NCI-H446 (cell line): ENCODE measurements around the gene HIF1AN.

ENCODE experiments used
- DNase-seq, 2 experiments: peaks; one replicate each; lab custom pipeline; 2025; lab: John Stamatoyannopoulos, UW

HIF1AN gene

DNA sequence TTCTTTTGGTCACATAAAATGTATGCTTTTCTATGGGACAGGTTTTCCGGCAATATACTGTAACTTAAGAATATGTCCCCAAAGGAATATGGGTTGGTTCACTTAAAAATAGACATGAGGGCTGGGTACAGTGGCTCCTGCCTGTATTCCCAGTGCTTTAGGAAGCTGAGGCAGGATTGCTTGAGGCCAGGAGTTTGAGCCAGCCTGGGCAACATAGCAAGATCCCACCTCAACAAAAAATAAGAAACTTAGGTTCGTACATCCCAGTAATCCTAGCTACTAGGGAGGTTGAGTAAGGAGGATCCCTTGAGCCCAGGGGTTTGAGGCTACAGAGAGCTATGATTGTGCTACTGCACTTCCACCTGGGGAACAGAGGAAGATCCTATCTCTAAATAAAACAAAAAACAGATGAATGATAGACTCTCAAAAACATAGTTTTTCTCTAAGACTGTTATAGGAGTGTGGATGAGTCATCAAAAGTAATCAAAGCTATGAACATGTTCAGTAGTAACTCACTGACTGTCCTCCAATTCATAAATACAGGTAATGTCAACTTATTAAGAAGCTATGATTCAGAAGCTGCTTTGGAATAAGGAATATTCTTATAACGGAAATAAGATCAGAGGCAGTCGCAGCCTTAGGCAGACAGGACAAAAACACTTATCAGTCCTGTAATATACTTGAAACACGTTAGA is 13.5 kb upstream of the HIF1AN start:
- DNase-seq: no peak

DNA sequence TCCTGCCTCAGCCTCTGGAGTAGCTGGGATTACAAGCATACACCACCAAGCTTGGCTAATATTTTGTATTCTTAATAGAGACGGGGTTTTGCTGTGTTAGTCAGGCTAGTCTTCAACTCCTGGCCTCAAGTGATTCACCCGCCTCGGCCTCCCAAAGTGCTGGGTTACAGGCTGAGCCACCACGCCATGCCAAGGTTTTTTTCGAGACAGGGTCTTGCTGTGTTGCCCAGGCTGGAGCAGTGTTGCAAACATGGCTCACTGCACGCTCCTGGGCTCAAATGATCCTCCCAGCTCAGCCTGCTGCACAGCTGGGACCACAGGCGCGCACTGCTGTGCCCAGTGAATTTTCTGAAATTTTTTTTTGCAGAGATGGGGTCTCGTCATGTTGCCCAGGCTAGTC is 12.8 kb upstream of the HIF1AN start:
- no peak for DNase-seq

GRCh38 chr10:100524206-100524605 is 11.5 kb upstream of the HIF1AN start:
- DNase-seq: no peak

GRCh38 chr10:100524638-100525037 is 11.1 kb upstream of the HIF1AN start:
- no peak for DNase-seq

- DNase-seq: no peak
These were observed 7.4 kb upstream of the HIF1AN start for GRCh38 chr10:100528123-100528886.

DNA sequence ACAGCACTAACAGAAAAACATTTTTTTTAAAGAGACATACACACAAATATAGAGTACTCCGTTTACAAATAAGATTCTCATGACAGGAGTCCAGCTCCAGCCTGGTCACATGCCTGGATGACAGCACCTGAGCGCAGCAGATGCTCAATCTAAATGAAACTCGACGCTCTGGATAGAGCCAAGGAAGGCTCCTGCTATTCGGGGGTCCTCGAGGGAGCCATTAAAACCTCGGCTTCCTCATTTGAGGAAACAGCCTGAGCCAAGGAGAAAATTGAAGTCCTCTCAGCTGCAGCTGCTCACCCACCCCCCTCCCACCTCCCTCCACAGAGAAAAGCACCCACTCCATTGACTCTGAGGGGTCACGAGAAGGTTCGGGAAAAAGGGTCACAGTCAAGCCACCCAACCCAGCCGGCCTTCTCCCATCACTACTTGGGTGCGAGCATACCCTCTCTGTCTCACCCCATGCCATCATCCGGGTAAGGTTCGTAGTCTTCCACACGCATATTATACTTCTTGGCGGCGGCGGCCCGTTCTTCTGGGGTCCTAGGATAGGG is 6.7 kb upstream of the HIF1AN start:
- DNase-seq: no peak

GRCh38 chr10:100529475-100530298 is 6.1 kb upstream of the HIF1AN start, which contains the start of gene NDUFB8:
NDUFB8 (minus strand) TSS chr10:100529871; CDS start chr10:100529851, 20 bp downstream.
- peak; percentile 67 to 83 for DNase-seq

- no peak for DNase-seq
These were observed 4.0 kb upstream of the HIF1AN start for GRCh38 chr10:100531761-100532160.

GRCh38 chr10:100534726-100535125 is 1.0 kb upstream of the HIF1AN start:
- DNase-seq: no peak

DNA sequence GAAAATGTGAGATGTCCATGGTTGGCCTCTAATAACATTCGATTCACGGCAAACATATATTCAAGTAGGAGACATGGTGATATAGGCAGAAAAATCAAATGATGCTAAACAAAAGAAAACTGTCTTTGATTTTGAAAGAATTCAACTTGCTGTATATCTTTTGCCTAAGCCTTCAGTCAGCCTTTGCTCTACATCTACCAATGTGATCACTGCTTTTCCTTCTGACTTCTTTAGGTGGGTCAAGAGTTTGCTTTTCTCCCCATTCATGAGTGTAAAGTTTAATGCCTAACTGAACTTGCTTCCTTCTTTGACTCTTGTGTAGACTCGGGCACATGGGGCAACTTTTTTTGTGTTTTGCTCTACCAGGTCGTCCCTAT is 417 bp upstream of the HIF1AN start:
- DNase-seq: no peak

DNA sequence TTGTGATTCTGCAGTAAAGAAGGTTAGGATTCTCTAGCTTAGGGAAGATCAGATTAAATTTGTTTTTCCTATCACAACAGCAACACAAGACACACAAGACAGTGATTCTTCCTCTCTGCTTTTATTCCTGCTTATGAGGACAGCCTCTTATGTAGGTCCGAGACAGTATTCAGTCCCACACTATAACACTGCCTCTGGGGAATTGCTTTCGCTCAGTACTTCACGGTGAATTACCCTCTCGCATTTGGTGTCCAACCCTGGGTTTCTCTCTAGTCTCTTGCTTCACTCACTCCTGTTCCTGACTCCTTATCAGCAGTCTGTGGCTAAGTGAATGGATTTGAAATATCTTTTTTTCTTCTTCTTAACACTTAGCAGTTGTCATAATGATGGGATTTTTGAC is 1.7 kb downstream of the HIF1AN start:
- no peak for DNase-seq

DNA sequence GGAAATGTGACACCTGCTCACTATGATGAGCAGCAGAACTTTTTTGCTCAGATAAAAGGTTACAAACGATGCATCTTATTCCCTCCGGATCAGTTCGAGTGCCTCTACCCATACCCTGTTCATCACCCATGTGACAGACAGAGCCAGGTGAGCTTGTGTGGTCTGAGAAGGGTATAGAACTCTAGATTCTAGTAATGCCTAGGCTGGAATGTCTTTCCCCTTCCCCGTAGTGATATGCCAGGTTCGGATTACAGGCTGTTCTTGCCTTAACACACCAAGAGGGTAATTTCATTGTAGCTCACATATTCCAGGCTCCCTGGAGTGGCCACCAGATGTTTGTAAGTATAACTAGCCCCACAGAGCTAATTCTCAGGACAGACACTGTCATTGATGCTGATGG is 9.2 kb downstream of the HIF1AN start:
- DNase-seq: no peak

- no peak for DNase-seq
These were observed 15.5 kb downstream of the HIF1AN start for GRCh38 chr10:100551196-100551595.

GRCh38 chr10:100551738-100552137 is 16.0 kb downstream of the HIF1AN start:
- no peak for DNase-seq

DNA sequence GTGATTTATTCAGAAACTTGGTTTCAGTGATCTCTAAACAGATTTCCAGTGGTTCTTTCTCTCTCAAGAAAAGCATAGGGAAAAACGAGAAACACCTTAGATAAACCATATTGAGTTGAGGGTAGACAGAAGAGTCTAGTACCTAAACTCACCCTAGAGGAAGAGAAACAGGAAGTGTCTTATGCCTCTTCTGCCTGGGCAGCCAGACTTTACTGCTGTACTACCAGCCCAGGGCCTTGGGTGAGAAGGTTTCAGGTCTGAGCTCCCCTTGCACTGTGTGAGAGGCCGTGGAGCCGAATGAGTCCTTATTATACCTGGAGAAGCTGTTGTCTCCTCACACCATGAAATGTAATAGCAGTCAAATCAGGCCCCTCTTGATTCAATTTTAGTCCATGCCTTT is 18.2 kb downstream of the HIF1AN start:
- no peak for DNase-seq

DNA sequence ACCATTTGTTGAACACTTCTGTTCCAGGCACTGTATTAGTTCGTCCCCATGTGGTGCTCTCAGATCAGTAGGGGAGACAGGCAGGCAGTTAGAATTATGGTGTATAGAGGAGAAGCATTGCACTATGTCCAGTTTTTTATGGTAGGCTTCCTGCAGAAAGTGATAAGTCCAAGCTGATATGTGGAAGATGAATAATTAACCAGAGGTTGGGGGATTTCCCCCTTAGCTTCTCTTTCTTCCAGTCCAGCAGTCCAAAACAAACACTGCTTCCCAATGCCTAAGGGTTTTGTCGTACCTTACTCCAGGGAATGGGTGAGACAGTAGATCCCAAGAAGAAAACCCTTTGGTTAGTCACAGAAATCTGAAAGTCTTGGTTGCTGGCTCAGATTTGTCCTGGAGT is 19.2 kb downstream of the HIF1AN start:
- DNase-seq: no peak

GRCh38 chr10:100560248-100560647 is 24.5 kb downstream of the HIF1AN start:
- DNase-seq: no peak

DNA sequence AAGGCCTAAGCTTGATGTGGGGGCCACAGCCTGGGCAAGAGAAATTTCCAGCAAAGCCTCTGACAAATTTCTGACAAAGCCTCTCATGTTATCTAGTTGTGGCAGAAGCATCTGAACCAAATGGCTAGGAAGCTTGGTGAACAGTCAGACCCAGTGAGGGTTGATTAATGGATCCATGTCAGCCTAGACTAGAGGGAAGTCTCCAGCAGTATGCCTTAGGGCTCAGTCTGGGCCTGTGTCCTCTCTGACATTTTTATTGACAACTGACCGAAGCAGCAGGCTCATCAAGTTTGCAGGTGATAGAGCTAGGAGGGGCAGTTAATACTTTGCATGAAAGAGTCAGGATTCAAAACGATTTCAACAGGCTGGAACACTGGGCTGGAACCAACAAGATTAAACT is 25.3 kb downstream of the HIF1AN start:
- no peak for DNase-seq

- DNase-seq: no peak
These were observed 26.4 kb downstream of the HIF1AN start for GRCh38 chr10:100562008-100562672.

GRCh38 chr10:100565206-100565985 is 29.7 kb downstream of the HIF1AN start:
- DNase-seq: no peak

GRCh38 chr10:100566561-100566960 is 30.8 kb downstream of the HIF1AN start:
- DNase-seq: no peak
